Skeletal muscle satellite cell (primary cell): ENCODE data around the gene MMP28.

ENCODE experiments used
- H3K27me3 ChIP-seq: 2 replicates; pipeline ENCODE4 v1.7.0; 2013; ENCODE audit warnings: low read length; ENCODE audit not compliant: control insufficient read depth, insufficient read depth
- H3K36me3 ChIP-seq: 2 replicates; pipeline ENCODE4 v1.7.0; 2013; ENCODE audit warnings: mild to moderate bottlenecking, control low read depth, low read length; ENCODE audit not compliant: insufficient read depth
- H3K4me1 ChIP-seq: 2 replicates; pipeline ENCODE4 v1.7.0; 2013; ENCODE audit warnings: low read length; ENCODE audit not compliant: control insufficient read depth, insufficient read depth
- H3K4me2 ChIP-seq: 2 replicates; pipeline ENCODE4 v1.7.0; 2013; ENCODE audit warnings: mild to moderate bottlenecking, low read length
- H3K4me3 ChIP-seq: 2 replicates; pipeline ENCODE4 v1.7.0; 2013; ENCODE audit warnings: low read length
- H3K9ac ChIP-seq: 2 replicates; pipeline ENCODE4 v1.7.0; 2013; ENCODE audit warnings: mild to moderate bottlenecking, low read depth, low read length, moderate library complexity
- H3K9me3 ChIP-seq: replicated peaks from 2 replicates; pipeline ENCODE4 v1.7.0; 2013; ENCODE audit warnings: mild to moderate bottlenecking, control low read depth, low read length

Gene MMP28

DNA sequence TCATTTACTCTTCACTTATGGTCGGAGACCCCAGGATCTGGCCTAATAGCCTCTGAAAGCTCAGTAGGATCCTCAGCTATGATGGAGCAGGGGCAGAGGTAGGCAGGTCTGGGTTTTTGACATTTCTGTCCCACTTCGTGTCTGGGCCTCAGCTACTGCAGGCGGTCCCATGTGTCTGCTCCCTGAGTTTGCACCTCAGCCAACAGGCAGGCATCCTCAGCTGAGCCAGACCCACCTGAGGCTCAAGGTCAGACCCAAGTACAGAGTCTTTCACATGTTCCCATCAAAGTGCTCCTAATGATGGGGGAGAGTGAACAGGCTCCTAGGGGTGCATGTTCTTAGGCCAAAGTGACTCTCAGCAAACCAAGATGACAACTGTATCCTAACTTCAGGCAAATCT lies 66.9 kb downstream of the MMP28 start:
- no peak overlapping the region for H3K4me2 ChIP-seq
- H3K27me3 ChIP-seq: no peaks in the 10 kb centered on the region
- no peak overlapping the region for H3K9ac ChIP-seq
- H3K4me1 ChIP-seq: peaks cover 30% of the 10 kb centered on the region
- no peaks in the 10 kb centered on the region for H3K9me3 ChIP-seq
- peaks cover 30% of the 10 kb centered on the region for H3K36me3 ChIP-seq
- H3K4me3 ChIP-seq: no peak overlapping the region

DNA sequence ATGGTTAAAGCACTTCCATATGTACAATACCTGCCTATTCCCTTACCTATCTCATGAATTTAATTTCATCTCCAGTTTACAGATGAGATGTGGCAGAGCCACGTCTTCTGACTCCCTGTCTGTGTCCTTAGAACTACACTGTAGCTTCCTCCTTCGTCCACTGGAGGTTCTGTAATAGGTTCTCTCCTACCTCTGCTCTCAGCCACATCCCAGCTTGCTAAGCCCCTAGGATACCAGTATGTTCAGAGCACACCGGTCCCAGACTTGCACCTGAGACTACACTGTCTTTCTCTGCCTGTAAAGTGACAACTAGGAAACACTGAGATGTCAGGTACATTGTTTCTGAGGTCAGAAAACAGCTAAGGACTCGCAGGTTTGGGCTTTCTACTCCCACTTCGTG lies 67.8 kb downstream of the MMP28 start:
- H3K36me3 ChIP-seq: peaks cover 37% of the 10 kb centered on the region
- H3K9ac ChIP-seq: no peak overlapping the region
- H3K4me1 ChIP-seq: peaks cover 30% of the 10 kb centered on the region
- no peaks in the 10 kb centered on the region for H3K27me3 ChIP-seq
- no peaks in the 10 kb centered on the region for H3K9me3 ChIP-seq
- H3K4me2 ChIP-seq: no peak overlapping the region
- H3K4me3 ChIP-seq: no peak overlapping the region

DNA sequence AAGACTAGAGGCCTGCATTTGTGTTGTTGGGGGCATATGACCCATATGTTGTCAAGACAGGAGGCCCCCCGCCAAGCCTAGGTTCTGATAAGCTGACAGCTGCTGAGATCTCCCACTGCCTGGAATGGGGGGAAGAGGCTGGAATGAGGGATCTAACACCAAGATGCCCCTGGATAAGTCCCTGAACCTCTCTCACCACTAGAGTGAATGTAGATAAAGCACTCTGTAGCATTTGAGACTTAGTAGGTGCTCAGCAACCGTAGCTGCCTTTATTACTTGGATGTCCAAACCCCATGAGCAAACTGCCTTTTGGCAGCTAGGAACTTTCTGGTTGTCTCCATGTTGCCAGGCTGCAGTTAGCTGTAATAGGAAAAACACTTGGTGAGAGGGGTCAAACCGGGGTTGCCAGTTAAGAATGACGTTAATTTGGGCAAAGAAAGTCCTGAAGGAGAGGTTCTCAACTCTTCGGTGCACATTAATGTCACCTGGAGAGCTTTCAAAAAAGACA lies 68.4 kb downstream of the MMP28 start:
- no peaks in the 10 kb centered on the region for H3K27me3 ChIP-seq
- H3K4me3 ChIP-seq: no peak overlapping the region
- H3K4me2 ChIP-seq: peak overlapping the region; percentile 28
- no peaks in the 10 kb centered on the region for H3K9me3 ChIP-seq
- peaks cover 27% of the 10 kb centered on the region for H3K4me1 ChIP-seq
- H3K9ac ChIP-seq: peak overlapping the region; percentile 25
- H3K36me3 ChIP-seq: peaks cover 37% of the 10 kb centered on the region

DNA sequence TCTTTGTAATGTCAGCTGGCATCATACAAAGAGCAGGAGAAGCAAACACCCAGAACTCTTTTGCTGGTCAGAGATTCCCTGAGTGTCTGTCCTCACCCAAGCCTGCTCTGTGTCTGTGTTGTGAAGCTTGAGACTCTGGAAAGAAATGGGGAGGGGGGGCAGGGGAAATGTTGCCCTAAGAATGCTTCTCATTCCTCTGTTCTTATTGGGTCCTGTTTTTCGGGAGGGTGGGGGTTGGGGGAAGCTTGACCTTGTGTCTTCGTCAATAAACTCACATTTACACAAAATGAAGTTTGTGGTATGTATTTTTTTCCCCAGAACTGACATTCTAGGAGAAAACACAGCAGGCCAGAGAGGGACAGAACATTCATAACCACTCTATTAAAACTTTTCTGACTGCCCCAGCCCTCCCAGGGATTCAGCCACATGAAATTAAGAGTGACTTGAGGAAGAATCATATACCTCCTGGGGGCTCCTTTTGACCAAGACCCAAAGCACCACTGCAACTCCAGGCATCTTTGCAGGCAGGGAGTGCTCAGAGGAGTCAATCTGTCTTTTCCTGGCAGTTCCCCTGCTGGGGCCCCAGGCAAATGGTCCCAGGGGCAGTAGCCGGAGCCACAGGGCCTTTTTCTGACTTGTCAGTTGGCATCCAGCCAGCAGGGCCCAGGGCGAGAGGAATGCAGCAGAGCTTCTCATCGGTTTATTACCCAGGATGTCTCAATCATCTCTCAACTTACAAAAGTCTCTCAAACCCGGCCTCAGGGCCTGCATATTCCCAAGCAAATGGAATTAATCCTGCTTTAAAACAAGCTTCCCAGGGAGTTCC lies 69.1 kb downstream of the MMP28 start:
- no peak overlapping the region for H3K4me3 ChIP-seq
- peaks cover 41% of the 10 kb centered on the region for H3K36me3 ChIP-seq
- peak overlapping the region; percentile 25 for H3K9ac ChIP-seq
- H3K9me3 ChIP-seq: no peaks in the 10 kb centered on the region
- H3K4me1 ChIP-seq: peaks cover 26% of the 10 kb centered on the region
- H3K4me2 ChIP-seq: peak overlapping the region; percentile 28
- no peaks in the 10 kb centered on the region for H3K27me3 ChIP-seq

DNA sequence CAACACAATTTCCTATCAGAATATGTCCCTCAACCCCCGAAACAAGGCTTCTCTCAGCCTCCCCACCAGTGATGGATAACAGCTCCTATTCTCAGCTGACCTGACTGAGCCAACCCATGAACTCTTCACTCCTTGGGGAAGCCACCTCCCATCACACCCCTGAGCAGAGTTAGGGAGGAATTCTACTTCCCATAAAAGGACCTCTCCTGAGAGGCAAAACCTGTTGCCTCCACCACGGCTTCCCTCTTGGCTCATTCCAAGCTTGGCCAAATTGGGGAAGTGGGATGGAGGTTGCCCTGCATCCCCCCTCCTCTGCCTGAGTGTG lies 69.7 kb downstream of the MMP28 start:
- Histone ChIP-seq H3K9ac (no peak overlapping the region), H3K36me3 (peaks cover 44% of the 10 kb centered on the region)

DNA sequence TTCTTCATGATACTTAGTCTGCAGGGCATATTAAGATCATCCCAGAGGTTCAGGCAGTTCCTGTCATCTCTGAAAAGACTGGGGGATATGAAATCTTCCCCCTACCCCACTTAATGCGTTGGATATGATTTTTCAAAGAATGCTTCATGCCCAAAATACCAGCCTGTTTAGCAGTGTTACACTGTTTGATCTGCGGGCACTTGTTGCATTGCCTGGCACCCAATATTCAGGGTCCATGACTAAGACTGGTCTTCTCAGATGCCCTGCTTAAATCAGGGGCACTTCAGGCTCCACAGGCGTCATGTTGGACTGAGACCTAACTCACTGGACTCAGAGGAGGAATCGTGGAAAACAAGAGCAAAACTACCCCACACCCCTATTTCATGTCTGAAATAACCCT lies 70.4 kb downstream of the MMP28 start:
- Histone ChIP-seq H3K9me3 (no peaks in the 10 kb centered on the region), H3K4me1 (peaks cover 20% of the 10 kb centered on the region), H3K27me3 (no peaks in the 10 kb centered on the region), H3K4me3 (no peak overlapping the region), H3K36me3 (peaks cover 46% of the 10 kb centered on the region), H3K9ac (no peak overlapping the region), H3K4me2 (no peak overlapping the region)

More for the DNA sequence above, 69.7 kb downstream of the MMP28 start:
- Histone ChIP-seq H3K4me3 (no peak overlapping the region), H3K4me1 (peaks cover 20% of the 10 kb centered on the region), H3K27me3 (no peaks in the 10 kb centered on the region), H3K4me2 (no peak overlapping the region), H3K9me3 (no peaks in the 10 kb centered on the region)

DNA sequence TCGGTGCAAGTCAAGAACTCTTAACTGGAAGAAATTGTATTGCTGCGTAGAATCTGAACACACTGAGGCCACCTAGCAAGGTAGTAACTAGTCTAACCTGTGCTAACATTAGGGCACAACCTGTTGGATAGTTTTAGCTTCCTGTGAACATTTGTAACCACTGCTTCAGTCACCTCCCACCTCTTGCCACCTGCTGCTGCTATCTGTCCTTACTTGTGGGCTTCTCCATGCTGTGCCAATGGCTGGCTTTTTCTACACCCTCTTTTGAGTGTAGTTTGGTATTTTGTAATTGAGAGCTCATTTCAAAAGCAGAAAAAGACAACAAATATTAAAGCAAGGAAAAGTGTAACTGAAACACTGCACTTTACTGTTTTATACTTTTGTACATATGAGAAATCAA lies 71.7 kb downstream of the MMP28 start:
- Histone ChIP-seq H3K27me3 (no peaks in the 10 kb centered on the region), H3K36me3 (peaks cover 58% of the 10 kb centered on the region), H3K4me3 (no peak overlapping the region), H3K4me1 (peaks cover 20% of the 10 kb centered on the region), H3K9me3 (no peaks in the 10 kb centered on the region), H3K9ac (no peak overlapping the region), H3K4me2 (no peak overlapping the region)

DNA sequence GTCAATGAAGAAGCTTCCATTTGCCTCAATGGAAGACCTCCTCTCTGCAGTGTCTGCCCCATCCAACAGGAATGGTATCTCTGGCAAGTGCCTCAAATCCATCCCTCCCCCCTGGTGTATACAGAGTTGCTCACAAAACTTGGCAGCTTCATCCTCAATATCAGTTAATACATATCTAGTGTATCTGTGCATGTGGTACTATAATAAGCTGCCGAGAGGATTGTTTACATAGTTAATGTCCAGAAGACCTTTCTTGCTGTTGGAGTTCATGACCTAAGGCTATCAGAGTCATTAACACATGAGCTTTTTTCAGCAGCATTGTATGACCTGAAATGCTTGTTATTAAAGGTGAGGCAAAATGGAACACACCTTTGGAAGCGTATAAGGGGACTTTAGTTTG lies 78.0 kb downstream of the MMP28 start:
- Histone ChIP-seq H3K27me3 (no peaks in the 10 kb centered on the region), H3K4me1 (peaks cover 34% of the 10 kb centered on the region), H3K36me3 (peaks cover 54% of the 10 kb centered on the region)

DNA sequence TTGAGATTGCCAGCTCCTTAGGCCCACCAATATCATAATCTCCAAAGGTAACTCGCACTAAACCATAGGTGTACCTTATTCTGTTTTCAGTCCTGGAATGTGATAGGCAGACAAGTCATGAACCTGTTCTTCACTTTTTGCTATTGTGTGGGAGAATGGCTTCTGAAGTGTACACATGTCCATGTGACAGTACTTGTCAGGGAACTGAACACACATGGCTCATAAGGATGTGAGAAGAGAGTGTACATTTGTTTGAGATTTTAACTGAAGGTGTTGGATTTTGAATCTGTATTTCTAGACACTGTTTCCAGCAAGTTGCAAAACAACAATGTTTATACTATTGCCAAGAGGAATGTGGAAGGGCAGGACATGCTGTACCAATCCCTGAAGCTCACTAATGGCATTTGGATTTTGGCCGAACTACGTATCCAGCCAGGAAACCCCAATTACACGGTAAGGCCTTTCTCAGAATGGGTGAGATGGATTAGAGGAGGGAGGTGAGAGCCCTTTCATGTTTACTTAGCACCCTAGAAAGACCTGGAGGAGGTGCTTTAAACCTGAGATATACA lies 78.5 kb downstream of the MMP28 start:
- peak overlapping the region; percentile 28 for H3K4me2 ChIP-seq
- peaks cover 34% of the 10 kb centered on the region for H3K4me1 ChIP-seq
- peaks cover 55% of the 10 kb centered on the region for H3K36me3 ChIP-seq
- H3K4me3 ChIP-seq: no peak overlapping the region
- H3K27me3 ChIP-seq: no peaks in the 10 kb centered on the region
- H3K9ac ChIP-seq: no peak overlapping the region
- no peaks in the 10 kb centered on the region for H3K9me3 ChIP-seq

More for the DNA sequence above, 78.0 kb downstream of the MMP28 start:
- Histone ChIP-seq H3K4me3 (no peak overlapping the region), H3K9ac (no peak overlapping the region), H3K4me2 (peak overlapping the region; percentile 23), H3K9me3 (no peaks in the 10 kb centered on the region)

DNA sequence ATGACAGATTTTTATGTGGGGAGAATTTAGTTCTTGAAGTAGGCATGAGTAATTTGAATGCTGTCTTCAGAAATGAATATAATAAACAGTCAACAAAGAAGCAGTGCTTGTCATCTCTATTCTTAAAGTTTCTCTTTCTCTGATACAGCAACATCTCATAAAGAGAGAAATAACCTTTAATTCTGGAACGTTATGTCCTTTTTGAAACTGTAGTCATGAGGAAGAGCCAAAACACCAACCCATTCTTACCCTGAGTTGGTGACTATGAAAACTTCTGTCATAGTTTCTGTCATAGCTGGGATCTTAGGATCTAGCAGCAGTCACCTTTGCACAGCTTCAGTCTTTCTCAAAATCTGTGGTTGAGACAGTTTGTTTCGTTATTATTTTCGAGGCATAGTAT lies 79.3 kb downstream of the MMP28 start:
- no peaks in the 10 kb centered on the region for H3K27me3 ChIP-seq
- H3K4me2 ChIP-seq: no peak overlapping the region
- peaks cover 54% of the 10 kb centered on the region for H3K36me3 ChIP-seq
- peaks cover 34% of the 10 kb centered on the region for H3K4me1 ChIP-seq
- H3K4me3 ChIP-seq: no peak overlapping the region
- H3K9me3 ChIP-seq: no peaks in the 10 kb centered on the region
- no peak overlapping the region for H3K9ac ChIP-seq
